HepG2 (cell line): ENCODE measurements around the gene PRTN3. TPM values are rescaled to one million over a fixed set of nuclear protein-coding genes. Genes with fewer than 3 reads are reported as not detected.

Experiments
- CAMTA2 ChIP-seq: sonication (generic); formaldehyde crosslinking; IDR thresholded peaks from 2 replicates; pipeline ENCODE4 v1.4.0; 2020; ENCODE audit warnings: mild to moderate bottlenecking, missing genetic modification reagents, borderline replicate concordance
- FOXO4 ChIP-seq: sonication (generic); formaldehyde crosslinking; conservative IDR thresholded peaks from 2 replicates; pipeline ENCODE4 v1.8.1; 2023; ENCODE audit warnings: missing genetic modification reagents
- HNRNPLL ChIP-seq: fragments of 200-400 bp; formaldehyde crosslinking; IDR thresholded peaks from 2 replicates; pipeline ENCODE4 v1.6.1; 2017; ENCODE audit warnings: mild to moderate bottlenecking, low read depth, low read length; ENCODE audit not compliant: poor library complexity, severe bottlenecking
- JUN ChIP-seq: sonication (generic); formaldehyde crosslinking; IDR thresholded peaks from 2 replicates; pipeline ENCODE4 v1.4.0; 2020; ENCODE audit warnings: mild to moderate bottlenecking, missing genetic modification reagents
- KAT2B ChIP-seq: fragments of 150-350 bp; IDR thresholded peaks from 2 replicates; pipeline ENCODE4 v1.6.1; 2014; ENCODE audit warnings: low read depth, low read length, borderline replicate concordance
- MLXIP ChIP-seq: sonication (generic); formaldehyde crosslinking; IDR thresholded peaks from 2 replicates; pipeline ENCODE4 v1.9.0; 2021; ENCODE audit warnings: missing genetic modification reagents, borderline replicate concordance
- NFE2L2 ChIP-seq: fragments of 150-350 bp; IDR thresholded peaks from 2 replicates; pipeline ENCODE4 v1.6.1; 2014; ENCODE audit warnings: low read length
- NFRKB ChIP-seq: fragments of 450-650 bp; IDR thresholded peaks from 2 replicates; pipeline ENCODE4 v1.6.1; 2017
- POGK ChIP-seq: sonication (generic); formaldehyde crosslinking; conservative IDR thresholded peaks from 2 replicates; pipeline ENCODE4 v1.8.0; 2022; ENCODE audit warnings: mild to moderate bottlenecking, moderate library complexity, missing genetic modification reagents
- XBP1 ChIP-seq: sonication (generic); formaldehyde crosslinking; IDR thresholded peaks from 2 replicates; pipeline ENCODE4 v1.5.0; 2020; ENCODE audit warnings: missing genetic modification reagents
- ZNF660 ChIP-seq: sonication (generic); formaldehyde crosslinking; IDR thresholded peaks from 2 replicates; pipeline ENCODE4 v1.5.1; 2020; ENCODE audit warnings: mild to moderate bottlenecking, low read depth, missing genetic modification reagents, borderline replicate concordance
- ZNF761 ChIP-seq: sonication (generic); formaldehyde crosslinking; conservative IDR thresholded peaks from 2 replicates; pipeline ENCODE4 v1.4.0; 2020; ENCODE audit warnings: mild to moderate bottlenecking, missing genetic modification reagents
- ZNF775 ChIP-seq: sonication (generic); formaldehyde crosslinking; IDR thresholded peaks from 2 replicates; pipeline ENCODE4 v1.4.0; 2020; ENCODE audit warnings: missing genetic modification reagents, mild to moderate bottlenecking, moderate library complexity, borderline replicate concordance
- polyA plus RNA-seq, 8 experiments: library from polyadenylated mRNA; depleted of rRNA in 3 of 8; stranded (reverse) in 7 of 8; unstranded in 1 of 8; fragments of >200 nt; fragmentation: Illumina TruSeq in 4 of 8; extraction: Trizol in 4 of 8; gene quantifications; 2 replicates each; pipeline versions ENCODE4 v1.2.1 to v1.2.3, GENCODE V29; 2011 to 2016; ENCODE audit warnings: low read depth in 4 of 8, missing spikeins in 1 of 8, mixed read lengths in 1 of 8; ENCODE audit not compliant: insufficient read depth in 1 of 8
- total RNA-seq, 5 experiments: library from RNA; depleted of rRNA; stranded (reverse); fragments of >200 nt; fragmentation: Illumina TruSeq; extraction: Trizol; gene quantifications; 2 replicates each; pipeline ENCODE4 v1.2.3, GENCODE V29; 2016; ENCODE audit warnings: low read depth in 1 of 5
- TF ChIP-seq, protein P1 (sequence below): sonication (generic); formaldehyde crosslinking; IDR thresholded peaks from 2 replicates; pipeline ENCODE4 v1.4.0; 2020; ENCODE audit warnings: mild to moderate bottlenecking, missing genetic modification reagents
- TF ChIP-seq, protein P2 (sequence below): sonication (generic); formaldehyde crosslinking; IDR thresholded peaks from 2 replicates; pipeline ENCODE4 v1.5.0; 2020; ENCODE audit warnings: missing genetic modification reagents

Gene PRTN3
- total and polyA plus RNA-seq, 2 of the 13 experiments (the other 11 are each of a cell fraction or from before 2014, with no cell fraction given) = not detected

DNA sequence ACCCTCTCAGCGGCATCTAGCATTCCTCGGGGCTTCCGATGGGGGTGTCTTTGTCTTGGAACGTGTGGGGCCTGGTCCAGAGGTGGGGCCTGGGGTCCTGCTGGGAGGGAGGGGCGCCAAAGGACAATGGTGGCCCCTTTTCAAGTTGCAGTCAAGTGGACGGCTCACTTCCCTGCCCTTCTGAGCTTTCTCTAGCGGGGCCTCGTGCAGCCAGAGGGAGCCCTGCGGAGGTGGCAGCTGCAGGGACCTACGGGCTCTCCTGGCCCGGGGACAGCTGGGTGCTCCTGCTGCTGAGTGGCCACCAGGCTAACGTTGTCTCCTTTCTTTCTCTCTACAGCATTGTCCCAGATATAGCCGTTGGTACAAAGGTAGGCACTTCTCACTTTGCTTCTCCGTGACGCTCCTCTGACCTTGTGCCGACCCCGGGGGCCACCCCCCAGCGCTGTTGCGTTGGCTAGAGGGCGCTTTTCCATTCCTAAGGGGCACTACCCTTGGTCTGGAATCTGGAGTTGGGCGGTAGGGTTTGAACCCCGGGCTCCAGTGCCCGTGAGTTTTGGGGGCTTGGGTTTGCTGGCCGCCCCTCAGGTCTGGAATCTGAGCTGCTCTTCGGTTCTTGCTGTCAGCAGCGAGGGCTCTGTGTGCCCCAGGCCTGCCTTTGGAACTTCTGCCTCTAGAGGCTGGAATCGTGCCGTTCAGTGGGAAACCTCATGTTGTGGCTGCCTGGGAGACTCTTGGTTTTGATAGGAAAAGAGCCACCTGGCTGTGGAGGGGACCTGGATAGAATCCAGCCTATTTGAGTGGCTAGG lies 41.5 kb upstream of the PRTN3 start (continued):
- TF ChIP-seq FOXO4 (CRISPR knock-in tag) = no peak
- no peak for TF ChIP-seq NFE2L2
- no peak for TF ChIP-seq MLXIP
- no peak for TF ChIP-seq NFRKB
- no peak for TF ChIP-seq ZNF660 (CRISPR knock-in tag)
- no peak for TF ChIP-seq XBP1 (CRISPR knock-in tag)
- TF ChIP-seq, protein P1, sequence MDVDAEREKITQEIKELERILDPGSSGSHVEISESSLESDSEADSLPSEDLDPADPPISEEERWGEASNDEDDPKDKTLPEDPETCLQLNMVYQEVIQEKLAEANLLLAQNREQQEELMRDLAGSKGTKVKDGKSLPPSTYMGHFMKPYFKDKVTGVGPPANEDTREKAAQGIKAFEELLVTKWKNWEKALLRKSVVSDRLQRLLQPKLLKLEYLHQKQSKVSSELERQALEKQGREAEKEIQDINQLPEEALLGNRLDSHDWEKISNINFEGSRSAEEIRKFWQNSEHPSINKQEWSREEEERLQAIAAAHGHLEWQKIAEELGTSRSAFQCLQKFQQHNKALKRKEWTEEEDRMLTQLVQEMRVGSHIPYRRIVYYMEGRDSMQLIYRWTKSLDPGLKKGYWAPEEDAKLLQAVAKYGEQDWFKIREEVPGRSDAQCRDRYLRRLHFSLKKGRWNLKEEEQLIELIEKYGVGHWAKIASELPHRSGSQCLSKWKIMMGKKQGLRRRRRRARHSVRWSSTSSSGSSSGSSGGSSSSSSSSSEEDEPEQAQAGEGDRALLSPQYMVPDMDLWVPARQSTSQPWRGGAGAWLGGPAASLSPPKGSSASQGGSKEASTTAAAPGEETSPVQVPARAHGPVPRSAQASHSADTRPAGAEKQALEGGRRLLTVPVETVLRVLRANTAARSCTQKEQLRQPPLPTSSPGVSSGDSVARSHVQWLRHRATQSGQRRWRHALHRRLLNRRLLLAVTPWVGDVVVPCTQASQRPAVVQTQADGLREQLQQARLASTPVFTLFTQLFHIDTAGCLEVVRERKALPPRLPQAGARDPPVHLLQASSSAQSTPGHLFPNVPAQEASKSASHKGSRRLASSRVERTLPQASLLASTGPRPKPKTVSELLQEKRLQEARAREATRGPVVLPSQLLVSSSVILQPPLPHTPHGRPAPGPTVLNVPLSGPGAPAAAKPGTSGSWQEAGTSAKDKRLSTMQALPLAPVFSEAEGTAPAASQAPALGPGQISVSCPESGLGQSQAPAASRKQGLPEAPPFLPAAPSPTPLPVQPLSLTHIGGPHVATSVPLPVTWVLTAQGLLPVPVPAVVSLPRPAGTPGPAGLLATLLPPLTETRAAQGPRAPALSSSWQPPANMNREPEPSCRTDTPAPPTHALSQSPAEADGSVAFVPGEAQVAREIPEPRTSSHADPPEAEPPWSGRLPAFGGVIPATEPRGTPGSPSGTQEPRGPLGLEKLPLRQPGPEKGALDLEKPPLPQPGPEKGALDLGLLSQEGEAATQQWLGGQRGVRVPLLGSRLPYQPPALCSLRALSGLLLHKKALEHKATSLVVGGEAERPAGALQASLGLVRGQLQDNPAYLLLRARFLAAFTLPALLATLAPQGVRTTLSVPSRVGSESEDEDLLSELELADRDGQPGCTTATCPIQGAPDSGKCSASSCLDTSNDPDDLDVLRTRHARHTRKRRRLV (CRISPR knock-in tag) = no peak
- no peak for TF ChIP-seq ZNF761 (CRISPR knock-in tag)
- no peak for TF ChIP-seq POGK
- no peak for TF ChIP-seq KAT2B
- TF ChIP-seq HNRNPLL = peak; percentile 20
- no peak for TF ChIP-seq JUN (CRISPR knock-in tag)
- TF ChIP-seq, protein P2, sequence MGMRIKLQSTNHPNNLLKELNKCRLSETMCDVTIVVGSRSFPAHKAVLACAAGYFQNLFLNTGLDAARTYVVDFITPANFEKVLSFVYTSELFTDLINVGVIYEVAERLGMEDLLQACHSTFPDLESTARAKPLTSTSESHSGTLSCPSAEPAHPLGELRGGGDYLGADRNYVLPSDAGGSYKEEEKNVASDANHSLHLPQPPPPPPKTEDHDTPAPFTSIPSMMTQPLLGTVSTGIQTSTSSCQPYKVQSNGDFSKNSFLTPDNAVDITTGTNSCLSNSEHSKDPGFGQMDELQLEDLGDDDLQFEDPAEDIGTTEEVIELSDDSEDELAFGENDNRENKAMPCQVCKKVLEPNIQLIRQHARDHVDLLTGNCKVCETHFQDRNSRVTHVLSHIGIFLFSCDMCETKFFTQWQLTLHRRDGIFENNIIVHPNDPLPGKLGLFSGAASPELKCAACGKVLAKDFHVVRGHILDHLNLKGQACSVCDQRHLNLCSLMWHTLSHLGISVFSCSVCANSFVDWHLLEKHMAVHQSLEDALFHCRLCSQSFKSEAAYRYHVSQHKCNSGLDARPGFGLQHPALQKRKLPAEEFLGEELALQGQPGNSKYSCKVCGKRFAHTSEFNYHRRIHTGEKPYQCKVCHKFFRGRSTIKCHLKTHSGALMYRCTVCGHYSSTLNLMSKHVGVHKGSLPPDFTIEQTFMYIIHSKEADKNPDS (CRISPR knock-in tag) = no peak
- TF ChIP-seq CAMTA2 (CRISPR knock-in tag) = no peak
- no peak for TF ChIP-seq ZNF775
